HepG2 (cell line): Measurements from ENCODE around the gene RPS2. TPM values are rescaled to one million over a fixed set of nuclear protein-coding genes. Genes with fewer than 3 reads are reported as not detected.
A peak's percentile ranks its signal among the peaks of the same experiment; 100 is the strongest.

Source experiments
- AGO2 ChIP-seq: fragments of 200-400 bp; formaldehyde crosslinking; optimal IDR thresholded peaks from 2 replicates; pipeline ENCODE3; 2017; ENCODE audit warnings: mild to moderate bottlenecking, low read depth, low read length, moderate library complexity
- ATF6 ChIP-seq: sonication (generic); formaldehyde crosslinking; conservative IDR thresholded peaks from 2 replicates; pipeline ENCODE4 v1.4.0; 2020; ENCODE audit warnings: missing genetic modification reagents
- HMGXB4 ChIP-seq, 2 experiments: sonication (generic) in 1 of 2; formaldehyde crosslinking in 1 of 2; IDR thresholded peaks; 2 replicates each; pipeline versions ENCODE4 v1.4.0 to v1.6.1; 2018 to 2020; ENCODE audit warnings: missing genetic modification reagents in 2 of 2, borderline replicate concordance in 1 of 2, low read depth in 1 of 2, mild to moderate bottlenecking in 1 of 2, missing biosample characterization in 1 of 2
- HNF4G ChIP-seq, 2 experiments: sonication (generic) in 1 of 2; formaldehyde crosslinking in 1 of 2; IDR thresholded peaks; 2 replicates each; pipeline versions ENCODE4 v1.4.0 to v1.6.1; 2011 to 2020; ENCODE audit warnings: borderline replicate concordance in 2 of 2, low read depth in 2 of 2, mild to moderate bottlenecking in 2 of 2, low read length in 1 of 2, missing genetic modification reagents in 1 of 2, moderate library complexity in 1 of 2
- HOXD1 ChIP-seq: sonication (generic); formaldehyde crosslinking; IDR thresholded peaks from 2 replicates; pipeline ENCODE4 v1.5.0; 2020; ENCODE audit warnings: missing genetic modification reagents
- KDM5B ChIP-seq: sonication (generic); formaldehyde crosslinking; IDR thresholded peaks from 2 replicates; pipeline ENCODE4 v1.4.0; 2020; ENCODE audit warnings: missing genetic modification reagents, mild to moderate bottlenecking, borderline replicate concordance
- MAFG ChIP-seq: sonication (generic); formaldehyde crosslinking; IDR thresholded peaks from 2 replicates; pipeline ENCODE4 v1.5.1; 2020; ENCODE audit warnings: mild to moderate bottlenecking, missing genetic modification reagents
- NFATC3 ChIP-seq: sonication (generic); formaldehyde crosslinking; IDR thresholded peaks from 2 replicates; pipeline ENCODE4 v1.5.1; 2020; ENCODE audit warnings: mild to moderate bottlenecking, missing genetic modification reagents
- PPARG ChIP-seq: conservative IDR thresholded peaks from 2 replicates; pipeline ENCODE4 v1.6.1; 2016; ENCODE audit warnings: missing biosample characterization, missing genetic modification reagents
- RBM39 ChIP-seq: fragments of 200-400 bp; formaldehyde crosslinking; IDR thresholded peaks from one replicate; pipeline ENCODE4 v1.6.1; 2018; ENCODE audit warnings: antibody characterized with exemption, mild to moderate bottlenecking, low read depth, low read length; ENCODE audit not compliant: poor library complexity, severe bottlenecking
- TBP ChIP-seq: sonication (generic); formaldehyde crosslinking; IDR thresholded peaks from 2 replicates; pipeline ENCODE4 v1.5.0; 2020; ENCODE audit warnings: missing genetic modification reagents
- USF2 ChIP-seq, 2 experiments: sonication (generic) in 1 of 2; formaldehyde crosslinking in 1 of 2; IDR thresholded peaks; 2 replicates each; pipeline versions ENCODE4 v1.5.1 to v1.6.1; 2011 to 2020; ENCODE audit warnings: borderline replicate concordance in 1 of 2, low read depth in 1 of 2, low read length in 1 of 2, mild to moderate bottlenecking in 1 of 2, missing genetic modification reagents in 1 of 2, moderate library complexity in 1 of 2
- ZBTB43 ChIP-seq: sonication (generic); formaldehyde crosslinking; conservative IDR thresholded peaks from 2 replicates; pipeline ENCODE4 v1.4.0; 2020; ENCODE audit warnings: missing genetic modification reagents
- ZNF18 ChIP-seq: sonication (generic); formaldehyde crosslinking; IDR thresholded peaks from 2 replicates; pipeline ENCODE4 v1.8.0; 2022; ENCODE audit warnings: mild to moderate bottlenecking, missing genetic modification reagents; ENCODE audit not compliant: insufficient replicate concordance
- ZNF317 ChIP-seq: sonication (generic); formaldehyde crosslinking; IDR thresholded peaks from 2 replicates; pipeline ENCODE4 v1.5.0; 2020; ENCODE audit warnings: mild to moderate bottlenecking, missing genetic modification reagents
- ZNF614 ChIP-seq: IDR thresholded peaks from 2 replicates; pipeline ENCODE4 v1.6.1; 2018; ENCODE audit warnings: missing biosample characterization, missing genetic modification reagents, inconsistent platforms, borderline replicate concordance
- ZSCAN29 ChIP-seq: sonication (generic); formaldehyde crosslinking; conservative IDR thresholded peaks from 2 replicates; pipeline ENCODE4 v1.4.0; 2020; ENCODE audit warnings: mild to moderate bottlenecking, missing genetic modification reagents
- polyA plus RNA-seq, 8 experiments: library from polyadenylated mRNA; depleted of rRNA in 3 of 8; stranded (reverse) in 7 of 8; unstranded in 1 of 8; fragments of >200 nt; fragmentation: Illumina TruSeq in 4 of 8; extraction: Trizol in 4 of 8; gene quantifications; 2 replicates each; pipeline versions ENCODE4 v1.2.1 to v1.2.3, GENCODE V29; 2011 to 2016; ENCODE audit warnings: low read depth in 4 of 8, missing spikeins in 1 of 8, mixed read lengths in 1 of 8; ENCODE audit not compliant: insufficient read depth in 1 of 8
- total RNA-seq, 5 experiments: library from RNA; depleted of rRNA; stranded (reverse); fragments of >200 nt; fragmentation: Illumina TruSeq; extraction: Trizol; gene quantifications; 2 replicates each; pipeline ENCODE4 v1.2.3, GENCODE V29; 2016; ENCODE audit warnings: low read depth in 1 of 5

RPS2 gene
- total and polyA plus RNA-seq, 2 of the 13 experiments (the other 11 are each of a cell fraction or from before 2014, with no cell fraction given), result 1,908 to 4,514 TPM

- TF ChIP-seq ZSCAN29 (no peak), USF2 (IDR thresholded peaks at IDR 0.05; ENCODE audit: low read depth, low read length) (no peak), USF2 (CRISPR knock-in tag; IDR thresholded peaks at IDR 0.05; ENCODE audit: borderline replicate concordance) (no peak), RBM39 (peak; percentile 34), ZNF18 (CRISPR knock-in tag) (no peak), HOXD1 (CRISPR knock-in tag) (no peak), ZNF614 (CRISPR knock-in tag) (0 out of 2 replicates have a peak, but pooled peaks have one; percentile 35), ZBTB43 (CRISPR knock-in tag) (0 out of 2 replicates have a peak, but pooled peaks have one; percentile 16), ATF6 (no peak), MAFG (CRISPR knock-in tag) (no peak), HMGXB4 (CRISPR knock-in tag; IDR thresholded peaks at IDR 0.05; ENCODE audit: borderline replicate concordance in 1 of 2, low read depth in 1 of 2) (peak; percentile 53 to 68), KDM5B (CRISPR knock-in tag) (peak; percentile 83; the same call in 1 of the 2 replicates), PPARG (CRISPR knock-in tag) (peak; percentile 30; the same call in 1 of the 2 replicates), AGO2 (no peak), ZNF317 (CRISPR knock-in tag) (no peak), TBP (no peak), NFATC3 (CRISPR knock-in tag) (0 out of 2 replicates have a peak, but pooled peaks have one; percentile 66), HNF4G (IDR thresholded peaks at IDR 0.05; ENCODE audit: borderline replicate concordance, low read depth, low read length) (no peak), HNF4G (CRISPR knock-in tag; IDR thresholded peaks at IDR 0.05; ENCODE audit: borderline replicate concordance, low read depth) (no peak)
Measured at GRCh38 chr16:2009791-2010510, 45.3 kb upstream of the RPS2 start, which contains the start of gene ZNF598 (continued).
